ENCODE results near the gene HEATR3.

DNA sequence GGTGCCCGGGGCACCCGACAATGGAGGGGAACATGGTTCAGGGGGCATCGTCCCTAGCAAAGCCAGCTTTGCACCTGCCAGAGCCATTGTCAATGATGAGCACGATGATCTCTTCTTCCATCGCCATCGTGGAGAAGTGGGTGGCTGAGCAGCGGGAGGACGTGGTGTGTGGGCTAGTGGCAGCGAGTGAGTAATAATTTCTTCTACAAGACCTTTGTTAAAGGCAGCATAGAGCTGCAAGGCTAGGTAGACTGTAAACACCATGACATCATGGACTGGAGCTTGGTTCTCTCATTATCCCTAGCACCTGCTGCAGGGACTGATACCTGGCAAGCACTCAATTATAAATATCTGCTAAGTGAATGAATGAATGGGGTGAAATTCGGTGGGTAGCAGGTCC, 6.7 kb upstream of the HEATR3 start:
- TF ChIP-seq POLR2A (IDR thresholded peaks at IDR 0.05; ENCODE audit: low read depth, low read length) (no peak), POLR2AphosphoS5 (IDR thresholded peaks at IDR 0.05; ENCODE audit: low read depth, low read length) (no peak)

Data from GM12892 (cell line).